IgD-negative memory B cell (primary cell): ENCODE measurements around the gene CTNND1. TPM values are rescaled to one million over a fixed set of nuclear protein-coding genes. Genes with fewer than 3 reads are reported as not detected.

Experiments used
- H3K27ac Mint-ChIP-seq, 3 donors: one replicate each; pipeline ENCODE4 v1.8.0; 2020 to 2022; ENCODE audit warnings: mild to moderate bottlenecking in 3 of 3, mixed read lengths in 3 of 3, moderate library complexity in 1 of 3
- H3K27me3 Mint-ChIP-seq: one replicate; pipeline ENCODE4 v1.8.0; 2021; ENCODE audit warnings: mixed read lengths
- H3K36me3 Mint-ChIP-seq: one replicate; pipeline ENCODE4 v1.8.0; 2020; ENCODE audit warnings: mild to moderate bottlenecking, mixed read lengths
- H3K4me1 Mint-ChIP-seq, 3 donors: one replicate each; pipeline ENCODE4 v1.8.0; 2020 to 2022; ENCODE audit warnings: mixed read lengths in 3 of 3, mild to moderate bottlenecking in 1 of 3
- H3K4me3 Mint-ChIP-seq, 4 donors: one replicate each; pipeline ENCODE4 v1.8.0; 2020 to 2022; ENCODE audit warnings: mild to moderate bottlenecking in 4 of 4, mixed read lengths in 4 of 4, moderate library complexity in 3 of 4
- H3K9me3 Mint-ChIP-seq, 3 donors: one replicate each; pipeline ENCODE4 v1.8.0; 2020 to 2021; ENCODE audit warnings: mixed read lengths in 3 of 3, mild to moderate bottlenecking in 1 of 3
- polyA plus RNA-seq: library from polyadenylated mRNA; unstranded; fragments of 300-500 nt; fragmentation: Illumina TruSeq; gene quantifications from one replicate; pipeline ENCODE4 v1.2.3, GENCODE V29; 2021

Gene CTNND1
- polyA plus RNA-seq, 1 donor from 2014 or later, result 4.9 TPM

DNA sequence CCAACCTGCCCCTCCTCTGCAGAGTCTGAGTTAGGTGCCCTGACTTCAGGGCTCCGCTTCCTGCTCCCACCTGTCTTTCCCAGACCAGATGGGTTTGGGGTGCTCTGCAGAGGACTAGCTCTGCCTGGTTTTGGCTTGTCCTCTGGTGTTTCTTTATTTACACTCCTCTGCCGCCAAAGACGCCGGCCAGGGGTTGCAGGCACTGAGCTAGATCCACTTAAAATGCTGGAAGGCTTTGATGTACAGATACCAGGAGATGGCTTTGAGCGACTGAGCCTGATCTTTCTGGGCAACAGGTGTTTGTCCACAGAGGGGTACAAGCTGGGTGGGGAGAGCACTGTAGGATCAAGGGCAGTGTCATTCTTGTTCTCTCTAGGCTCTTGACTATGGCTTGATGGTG, 16.4 kb upstream of the CTNND1 start:
- Mint-ChIP-seq H3K4me3 (peak overlapping the region in 2 of 4 donors; percentile 13 to 78), H3K27ac (peak overlapping the region in 2 of 3 donors; percentile 41 to 73), H3K27me3 (no peaks in the 10 kb centered on the region), H3K4me1 (peaks cover 16 to 37% (median 23%) of the 10 kb centered on the region in 3 donors), H3K36me3 (peaks cover 4% of the 10 kb centered on the region), H3K9me3 (no peaks in the 10 kb centered on the region)

- peaks cover 15 to 28% (median 23%) of the 10 kb centered on the region in 3 donors for H3K4me1 Mint-ChIP-seq
- peaks cover 4% of the 10 kb centered on the region for H3K36me3 Mint-ChIP-seq
- no peaks in the 10 kb centered on the region for H3K27me3 Mint-ChIP-seq
- H3K9me3 Mint-ChIP-seq, result no peaks in the 10 kb centered on the region
- H3K27ac Mint-ChIP-seq, result peak overlapping the region; percentile 4 to 71 (median 37)
- H3K4me3 Mint-ChIP-seq, result peak overlapping the region in 1 of 4 donors; percentile 53
These were observed 14.7 kb upstream of the CTNND1 start for GRCh38 chr11:57746920-57747319.

DNA sequence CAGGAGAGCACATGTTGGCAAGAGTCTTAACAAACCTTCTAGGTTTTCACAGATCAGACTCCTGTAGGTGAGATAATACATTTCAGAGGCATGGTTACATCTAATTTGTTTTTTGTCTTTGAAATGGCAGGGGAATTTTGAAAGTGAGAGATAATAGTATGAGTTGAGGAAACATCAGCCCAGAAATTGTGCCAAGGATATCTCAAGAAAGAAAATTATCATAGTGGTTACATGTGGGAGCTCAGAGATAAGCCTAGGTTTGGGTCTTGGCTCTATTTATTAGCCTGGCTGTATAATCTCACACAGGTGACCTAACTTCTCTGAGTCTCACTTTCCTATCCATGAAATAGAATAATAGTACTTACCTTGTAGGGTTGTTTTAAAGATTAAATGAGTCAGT, 10.4 kb upstream of the CTNND1 start:
- H3K4me1 Mint-ChIP-seq, result peaks cover 7 to 12% (median 8%) of the 10 kb centered on the region in 3 donors
- H3K9me3 Mint-ChIP-seq, result no peaks in the 10 kb centered on the region
- H3K27ac Mint-ChIP-seq, result no peak overlapping the region
- H3K27me3 Mint-ChIP-seq, result no peaks in the 10 kb centered on the region
- H3K4me3 Mint-ChIP-seq, result no peak overlapping the region
- H3K36me3 Mint-ChIP-seq, result no peaks in the 10 kb centered on the region

- Mint-ChIP-seq H3K27me3 (no peaks in the 10 kb centered on the region), H3K4me1 (peaks cover 7 to 12% (median 8%) of the 10 kb centered on the region in 3 donors), H3K27ac (peak within 1 kb of the TSS; percentile 7 to 71 (median 69)), H3K9me3 (no peaks in the 10 kb centered on the region), H3K36me3 (no peaks in the 10 kb centered on the region), H3K4me3 (peak within 1 kb of the TSS in 1 of 4 donors; percentile 14)
These were observed 9.8 kb upstream of the CTNND1 start, which contains the start of gene BTBD18 for GRCh38 chr11:57751676-57752253. BTBD18 (minus strand) TSS chr11:57751819; CDS start chr11:57751188, 631 bp downstream.

GRCh38 chr11:57752954-57753353, 8.6 kb upstream of the CTNND1 start:
- peaks cover 5 to 12% (median 8%) of the 10 kb centered on the region in 3 donors for H3K4me1 Mint-ChIP-seq
- peak overlapping the region in 1 of 3 donors; percentile 63 for H3K27ac Mint-ChIP-seq
- no peaks in the 10 kb centered on the region for H3K27me3 Mint-ChIP-seq
- H3K36me3 Mint-ChIP-seq, result no peaks in the 10 kb centered on the region
- H3K4me3 Mint-ChIP-seq, result no peak overlapping the region
- no peaks in the 10 kb centered on the region for H3K9me3 Mint-ChIP-seq

- Mint-ChIP-seq H3K27ac (no peak overlapping the region), H3K9me3 (no peaks in the 10 kb centered on the region), H3K36me3 (no peaks in the 10 kb centered on the region), H3K4me3 (no peak overlapping the region), H3K4me1 (peaks cover 8 to 10% (median 9%) of the 10 kb centered on the region in 3 donors), H3K27me3 (peaks cover 10% of the 10 kb centered on the region)
These were observed 3.4 kb upstream of the CTNND1 start for GRCh38 chr11:57758174-57758573.

DNA sequence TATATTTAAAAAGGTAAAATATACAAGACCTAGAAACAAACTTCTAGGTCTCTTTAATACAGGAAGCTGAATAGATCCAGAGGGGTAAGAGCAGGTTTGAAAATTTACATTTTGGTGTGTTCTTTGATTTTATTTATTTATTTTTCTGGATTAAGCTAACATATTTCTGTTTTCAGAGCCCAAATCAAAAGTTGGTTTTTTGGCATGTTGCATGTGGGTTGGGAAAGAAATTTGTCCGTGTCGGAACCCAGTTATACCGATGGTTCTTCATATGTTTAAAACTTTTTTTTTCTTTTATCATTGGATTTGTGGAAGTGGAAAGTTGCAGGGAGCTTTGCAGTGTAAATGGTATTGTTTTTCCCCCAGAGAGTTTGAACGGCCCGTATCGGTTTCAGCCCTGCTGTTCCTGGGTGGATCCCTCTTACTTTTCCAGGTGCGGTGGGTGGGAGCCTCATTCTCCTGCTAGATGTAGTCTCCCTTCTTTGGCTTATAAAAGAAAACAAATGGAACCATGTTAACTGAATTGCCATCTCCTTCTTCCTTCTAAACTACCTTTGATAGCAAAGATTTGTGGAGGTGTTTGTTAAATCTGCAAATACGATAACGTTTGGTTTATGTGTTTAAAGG, 746 bp downstream of the CTNND1 start:
- peaks cover 12% of the 10 kb centered on the region for H3K27me3 Mint-ChIP-seq

GRCh38 chr11:57763568-57763967, 2.0 kb downstream of the CTNND1 start:
- H3K27me3 Mint-ChIP-seq, result peaks cover 12% of the 10 kb centered on the region
- no peak overlapping the region for H3K27ac Mint-ChIP-seq
- peaks cover 5% of the 10 kb centered on the region for H3K36me3 Mint-ChIP-seq
- peaks cover 12 to 15% (median 13%) of the 10 kb centered on the region in 3 donors for H3K4me1 Mint-ChIP-seq
- H3K9me3 Mint-ChIP-seq, result no peaks in the 10 kb centered on the region
- H3K4me3 Mint-ChIP-seq, result peak overlapping the region in 1 of 4 donors; percentile 19

More for the DNA sequence above, 746 bp downstream of the CTNND1 start:
- Mint-ChIP-seq H3K9me3 (no peaks in the 10 kb centered on the region), H3K27ac (peak overlapping the region in 1 of 3 donors; percentile 86), H3K4me1 (peaks cover 12 to 15% (median 14%) of the 10 kb centered on the region in 3 donors), H3K4me3 (peak overlapping the region; percentile 57 to 92 (median 84)), H3K36me3 (peaks cover 3% of the 10 kb centered on the region)

GRCh38 chr11:57764021-57764420, 2.4 kb downstream of the CTNND1 start:
- Mint-ChIP-seq H3K4me1 (peaks cover 12 to 15% (median 13%) of the 10 kb centered on the region in 3 donors), H3K9me3 (no peaks in the 10 kb centered on the region), H3K27ac (no peak overlapping the region), H3K4me3 (no peak overlapping the region), H3K27me3 (peaks cover 12% of the 10 kb centered on the region), H3K36me3 (peaks cover 5% of the 10 kb centered on the region)

GRCh38 chr11:57764566-57764965, 3.0 kb downstream of the CTNND1 start:
- no peaks in the 10 kb centered on the region for H3K9me3 Mint-ChIP-seq
- no peak overlapping the region for H3K4me3 Mint-ChIP-seq
- H3K27ac Mint-ChIP-seq, result no peak overlapping the region
- peaks cover 13 to 15% (median 13%) of the 10 kb centered on the region in 3 donors for H3K4me1 Mint-ChIP-seq
- peaks cover 12% of the 10 kb centered on the region for H3K27me3 Mint-ChIP-seq
- H3K36me3 Mint-ChIP-seq, result peaks cover 8% of the 10 kb centered on the region

GRCh38 chr11:57764972-57765371, 3.4 kb downstream of the CTNND1 start:
- no peak overlapping the region for H3K4me3 Mint-ChIP-seq
- H3K4me1 Mint-ChIP-seq, result peaks cover 13 to 16% (median 15%) of the 10 kb centered on the region in 3 donors
- H3K27me3 Mint-ChIP-seq, result peaks cover 12% of the 10 kb centered on the region
- H3K27ac Mint-ChIP-seq, result no peak overlapping the region
- no peaks in the 10 kb centered on the region for H3K9me3 Mint-ChIP-seq
- H3K36me3 Mint-ChIP-seq, result peaks cover 8% of the 10 kb centered on the region

- H3K27ac Mint-ChIP-seq, result peak overlapping the region in 1 of 3 donors; percentile 32
These were observed 9.2 kb downstream of the CTNND1 start for GRCh38 chr11:57770793-57771192.

DNA sequence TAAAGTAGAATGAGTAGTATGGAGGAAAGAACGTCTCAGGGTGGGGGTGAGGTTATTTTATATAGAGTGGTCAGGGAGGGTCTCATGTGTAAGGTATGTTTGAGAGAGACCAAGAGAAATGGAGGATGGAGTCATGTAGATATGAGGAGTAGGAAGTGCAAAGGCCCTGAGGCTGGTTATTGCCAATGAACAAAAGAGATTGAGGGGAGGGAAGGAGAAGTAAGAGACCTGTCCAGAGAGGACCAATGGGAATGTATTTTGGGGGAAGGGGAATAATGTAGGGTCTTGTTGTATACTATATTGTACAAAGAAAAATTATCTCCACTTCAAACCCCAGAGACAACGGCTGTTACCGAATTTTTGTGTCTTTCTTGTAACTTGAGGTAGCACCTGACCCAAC, 9.8 kb downstream of the CTNND1 start:
- Mint-ChIP-seq H3K36me3 (peaks cover 8% of the 10 kb centered on the region), H3K4me3 (no peak overlapping the region), H3K27me3 (no peaks in the 10 kb centered on the region), H3K27ac (peak overlapping the region in 1 of 3 donors; percentile 67), H3K9me3 (no peaks in the 10 kb centered on the region), H3K4me1 (peaks cover 2 to 4% (median 4%) of the 10 kb centered on the region in 3 donors)

More at GRCh38 chr11:57770793-57771192, 9.2 kb downstream of the CTNND1 start:
- no peaks in the 10 kb centered on the region for H3K27me3 Mint-ChIP-seq
- H3K4me3 Mint-ChIP-seq, result no peak overlapping the region
- H3K4me1 Mint-ChIP-seq, result peaks cover 2 to 4% (median 4%) of the 10 kb centered on the region in 3 donors
- H3K9me3 Mint-ChIP-seq, result no peaks in the 10 kb centered on the region
- peaks cover 8% of the 10 kb centered on the region for H3K36me3 Mint-ChIP-seq

DNA sequence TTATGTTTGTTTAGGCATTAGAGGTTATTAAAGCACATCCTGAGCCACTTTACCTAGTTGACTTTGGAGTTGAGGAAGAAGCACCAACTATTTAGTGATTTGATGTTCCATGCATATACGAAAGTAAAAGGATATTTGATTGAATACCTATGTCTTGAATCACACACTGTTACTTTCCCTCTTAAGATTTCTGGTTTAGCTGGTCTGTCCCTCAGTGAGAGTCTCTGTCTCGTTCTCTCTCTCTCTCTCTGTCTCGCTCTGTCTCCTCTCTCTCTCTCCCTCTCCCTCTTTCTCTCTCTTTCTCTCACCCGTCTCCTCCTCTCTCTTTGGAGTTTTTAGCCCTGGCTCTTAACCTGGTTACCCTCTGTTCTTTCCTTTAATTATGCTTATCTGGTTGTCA, 11.0 kb downstream of the CTNND1 start:
- peaks cover 7% of the 10 kb centered on the region for H3K36me3 Mint-ChIP-seq
- no peaks in the 10 kb centered on the region for H3K27me3 Mint-ChIP-seq
- H3K27ac Mint-ChIP-seq, result no peak overlapping the region
- no peak overlapping the region for H3K4me3 Mint-ChIP-seq
- no peaks in the 10 kb centered on the region for H3K9me3 Mint-ChIP-seq
- H3K4me1 Mint-ChIP-seq, result peaks cover 2 to 4% (median 4%) of the 10 kb centered on the region in 3 donors

- Mint-ChIP-seq H3K27ac (no peak overlapping the region), H3K36me3 (peaks cover 5% of the 10 kb centered on the region), H3K4me1 (peaks cover 2 to 4% (median 4%) of the 10 kb centered on the region in 3 donors), H3K4me3 (no peak overlapping the region), H3K9me3 (no peaks in the 10 kb centered on the region), H3K27me3 (no peaks in the 10 kb centered on the region)
These were observed 11.5 kb downstream of the CTNND1 start for GRCh38 chr11:57773026-57773598.
